Measurements from ENCODE around the gene TAB2.

Gene TAB2

DNA sequence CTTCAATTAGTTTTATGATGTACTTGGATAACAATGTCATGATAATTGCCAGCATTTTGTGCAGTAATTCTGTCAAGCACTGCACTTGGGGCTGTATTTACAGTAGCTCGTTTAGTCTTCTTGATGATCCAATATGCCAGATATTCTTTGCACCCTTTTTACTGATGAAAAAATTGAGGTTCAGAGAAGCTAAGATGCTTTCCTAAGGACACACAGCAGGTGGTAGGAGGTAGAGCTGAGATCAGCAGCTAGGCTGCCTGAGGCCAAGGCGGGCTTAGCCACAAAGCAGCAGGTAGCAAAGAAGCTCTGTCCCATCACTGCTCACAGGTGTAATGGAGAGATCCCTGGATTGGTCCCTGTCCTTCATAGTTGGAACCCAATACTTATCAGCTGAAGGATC lies 115.9 kb downstream of the TAB2 start:
- Histone ChIP-seq H3K4me3 (ENCODE audit: low read depth, low read length) (no peak overlapping the region), H3K4me1 (ENCODE audit: control insufficient read depth, insufficient read depth, low read length) (no peaks in the 10 kb centered on the region), H3K27me3 (ENCODE audit: control insufficient read depth, insufficient read depth, low read length) (no peaks in the 10 kb centered on the region), H3K9ac (ENCODE audit: low read length) (no peak overlapping the region), H3K27ac (ENCODE audit: low read depth, low read length) (no peak overlapping the region), H3K9me3 (ENCODE audit: control insufficient read depth, insufficient read depth, low read depth, low read length) (no peaks in the 10 kb centered on the region), H3K36me3 (ENCODE audit: control insufficient read depth, insufficient read depth, low read length) (no peaks in the 10 kb centered on the region)

DNA sequence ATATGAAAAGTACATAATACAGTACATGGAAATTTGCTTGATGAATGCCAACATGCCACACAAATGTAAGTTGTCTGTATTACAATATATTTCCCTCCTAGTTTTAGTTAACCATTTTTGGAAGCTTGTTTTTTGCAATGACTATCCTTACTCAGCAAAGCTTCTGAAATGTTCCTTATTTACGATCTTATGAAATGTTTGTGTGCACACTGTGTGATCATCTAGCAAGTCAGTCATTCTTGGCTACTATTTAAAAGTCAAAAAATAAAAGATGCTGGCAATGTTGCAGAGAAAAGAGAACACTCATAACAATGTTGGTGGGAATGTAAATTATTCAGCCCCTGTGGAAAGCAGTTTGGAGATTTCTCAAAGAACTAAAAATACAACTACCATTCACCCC lies 116.4 kb downstream of the TAB2 start:
- no peak overlapping the region for H3K9ac ChIP-seq (ENCODE audit: low read length)
- H3K36me3 ChIP-seq (ENCODE audit: control insufficient read depth, insufficient read depth, low read length), result no peaks in the 10 kb centered on the region
- H3K4me3 ChIP-seq (ENCODE audit: low read depth, low read length), result no peak overlapping the region
- H3K4me1 ChIP-seq (ENCODE audit: control insufficient read depth, insufficient read depth, low read length), result no peaks in the 10 kb centered on the region
- H3K9me3 ChIP-seq (ENCODE audit: control insufficient read depth, insufficient read depth, low read depth, low read length), result no peaks in the 10 kb centered on the region
- H3K27ac ChIP-seq (ENCODE audit: low read depth, low read length), result no peak overlapping the region
- no peaks in the 10 kb centered on the region for H3K27me3 ChIP-seq (ENCODE audit: control insufficient read depth, insufficient read depth, low read length)

DNA sequence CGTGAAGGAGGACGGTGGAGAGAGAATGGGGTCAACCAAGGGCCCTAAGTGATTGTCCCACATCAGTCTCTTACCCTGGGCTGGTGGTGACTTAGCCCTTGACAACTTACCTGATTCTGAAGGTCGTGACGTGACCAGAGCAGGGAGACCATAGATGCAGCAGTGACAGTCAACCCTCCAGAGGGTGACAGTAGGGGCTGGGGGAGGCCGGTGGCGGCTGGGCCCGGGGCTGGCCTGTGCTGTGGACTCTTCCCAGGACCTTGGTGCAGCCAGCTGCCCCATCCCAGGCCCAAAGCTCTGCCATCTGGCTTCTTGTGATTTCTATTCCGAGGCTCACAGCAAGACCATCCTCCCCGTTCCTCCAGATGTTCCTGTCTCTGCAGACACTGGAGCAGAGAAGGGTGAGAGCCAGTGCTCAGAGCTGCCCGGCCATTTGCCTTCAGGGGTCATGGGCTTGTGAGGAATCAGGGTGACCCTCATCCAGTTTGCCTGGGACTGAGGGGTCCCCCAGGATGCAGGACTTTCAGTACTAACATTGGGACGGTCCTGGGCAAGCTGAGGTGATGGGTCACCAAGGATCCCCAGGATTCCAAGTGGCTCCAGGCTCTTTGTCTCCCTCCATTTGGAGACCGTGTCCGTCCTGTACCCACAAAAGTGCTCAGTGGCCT lies 118.5 kb downstream of the TAB2 start:
- Histone ChIP-seq H3K9ac (ENCODE audit: low read length) (no peak overlapping the region), H3K27ac (ENCODE audit: low read depth, low read length) (no peak overlapping the region), H3K9me3 (ENCODE audit: control insufficient read depth, insufficient read depth, low read depth, low read length) (no peaks in the 10 kb centered on the region), H3K27me3 (ENCODE audit: control insufficient read depth, insufficient read depth, low read length) (no peaks in the 10 kb centered on the region), H3K4me1 (ENCODE audit: control insufficient read depth, insufficient read depth, low read length) (peaks cover 6% of the 10 kb centered on the region), H3K36me3 (ENCODE audit: control insufficient read depth, insufficient read depth, low read length) (no peaks in the 10 kb centered on the region), H3K4me3 (ENCODE audit: low read depth, low read length) (no peak overlapping the region)

DNA sequence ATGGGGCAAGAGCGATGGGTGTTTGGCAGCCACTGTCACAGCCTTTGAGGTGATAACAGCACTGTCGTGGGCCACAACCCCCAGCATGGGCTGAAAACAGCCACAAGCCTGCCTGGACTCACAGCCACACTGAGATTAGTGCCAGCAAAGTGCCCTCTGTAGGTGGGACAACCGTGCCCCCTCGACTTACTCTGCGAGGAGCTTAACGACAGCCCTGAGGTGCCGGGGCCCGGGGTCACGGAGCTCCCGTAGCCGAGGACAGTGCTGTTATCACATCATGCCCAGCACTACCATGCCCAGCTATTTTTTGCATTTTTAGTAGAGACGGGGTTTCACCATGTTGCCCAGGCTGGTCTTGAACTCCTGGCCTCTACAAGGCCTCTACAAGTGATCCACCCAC lies 119.1 kb downstream of the TAB2 start:
- Histone ChIP-seq H3K9me3 (ENCODE audit: control insufficient read depth, insufficient read depth, low read depth, low read length) (no peaks in the 10 kb centered on the region), H3K4me3 (ENCODE audit: low read depth, low read length) (no peak overlapping the region), H3K4me1 (ENCODE audit: control insufficient read depth, insufficient read depth, low read length) (peaks cover 6% of the 10 kb centered on the region), H3K9ac (ENCODE audit: low read length) (no peak overlapping the region), H3K27me3 (ENCODE audit: control insufficient read depth, insufficient read depth, low read length) (no peaks in the 10 kb centered on the region), H3K36me3 (ENCODE audit: control insufficient read depth, insufficient read depth, low read length) (no peaks in the 10 kb centered on the region), H3K27ac (ENCODE audit: low read depth, low read length) (no peak overlapping the region)

DNA sequence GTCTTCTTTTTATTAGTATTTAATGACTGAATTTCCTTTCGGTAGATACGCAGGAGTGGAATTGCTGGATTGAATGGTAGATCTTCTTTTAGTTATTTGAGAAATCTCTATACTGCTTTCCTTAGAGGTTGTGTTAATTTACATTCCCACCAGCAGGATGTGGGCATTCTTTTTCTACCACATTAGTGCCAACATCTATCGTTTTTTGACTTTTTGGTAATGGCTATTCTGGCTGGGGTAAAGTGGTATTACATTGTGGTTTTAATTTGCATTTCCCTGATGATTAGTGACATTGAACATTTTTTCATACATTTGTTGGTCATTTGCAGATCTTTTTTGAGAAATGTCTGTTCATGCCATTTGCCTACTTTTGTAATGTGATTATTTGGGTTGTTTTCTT lies 119.7 kb downstream of the TAB2 start:
- Histone ChIP-seq H3K27me3 (ENCODE audit: control insufficient read depth, insufficient read depth, low read length) (no peaks in the 10 kb centered on the region), H3K9ac (ENCODE audit: low read length) (no peak overlapping the region), H3K9me3 (ENCODE audit: control insufficient read depth, insufficient read depth, low read depth, low read length) (no peaks in the 10 kb centered on the region), H3K4me3 (ENCODE audit: low read depth, low read length) (no peak overlapping the region), H3K36me3 (ENCODE audit: control insufficient read depth, insufficient read depth, low read length) (no peaks in the 10 kb centered on the region), H3K4me1 (ENCODE audit: control insufficient read depth, insufficient read depth, low read length) (peaks cover 6% of the 10 kb centered on the region), H3K27ac (ENCODE audit: low read depth, low read length) (no peak overlapping the region)

DNA sequence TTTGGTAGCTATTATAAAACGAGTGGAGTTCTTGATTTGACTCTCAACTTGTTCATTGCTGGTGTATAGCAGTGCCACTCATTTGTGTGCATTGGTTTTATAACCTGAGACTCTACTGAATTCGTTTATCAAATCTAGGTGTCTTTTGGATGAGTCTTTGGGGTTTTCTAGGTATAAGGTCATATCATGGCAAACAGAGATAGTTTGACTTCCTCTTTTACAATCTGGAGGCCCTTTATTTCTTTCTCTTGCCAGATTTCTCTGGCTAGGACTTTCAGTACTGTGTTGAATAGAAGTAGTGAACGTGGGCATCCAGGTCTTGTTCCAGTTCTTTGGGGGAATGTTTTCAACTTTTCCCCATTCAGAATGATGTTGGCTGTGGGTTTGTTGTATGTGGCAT lies 121.3 kb downstream of the TAB2 start:
- H3K27ac ChIP-seq (ENCODE audit: low read depth, low read length), result no peak overlapping the region
- peaks cover 6% of the 10 kb centered on the region for H3K4me1 ChIP-seq (ENCODE audit: control insufficient read depth, insufficient read depth, low read length)
- no peaks in the 10 kb centered on the region for H3K9me3 ChIP-seq (ENCODE audit: control insufficient read depth, insufficient read depth, low read depth, low read length)
- no peak overlapping the region for H3K9ac ChIP-seq (ENCODE audit: low read length)
- no peaks in the 10 kb centered on the region for H3K36me3 ChIP-seq (ENCODE audit: control insufficient read depth, insufficient read depth, low read length)
- no peak overlapping the region for H3K4me3 ChIP-seq (ENCODE audit: low read depth, low read length)
- no peaks in the 10 kb centered on the region for H3K27me3 ChIP-seq (ENCODE audit: control insufficient read depth, insufficient read depth, low read length)

DNA sequence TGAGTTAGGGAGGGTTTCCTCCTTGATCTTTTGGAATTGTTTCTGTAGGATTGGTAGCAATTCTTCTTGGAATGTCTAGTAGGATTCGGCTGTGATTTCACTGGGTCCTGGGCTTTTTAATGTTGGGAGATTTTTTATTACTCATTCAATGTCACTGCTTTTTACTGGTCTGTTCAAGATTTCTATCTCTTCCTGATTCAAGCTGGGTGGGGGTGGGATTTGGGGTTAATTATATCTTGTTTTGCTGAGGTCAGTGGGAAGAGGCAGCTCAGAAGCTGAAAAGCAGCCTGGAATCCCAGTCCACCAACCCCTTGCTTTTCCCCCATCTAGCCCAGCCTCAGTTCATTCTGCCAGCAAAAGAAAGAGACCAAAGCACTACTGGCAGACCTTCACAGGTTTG lies 122.1 kb downstream of the TAB2 start:
- no peak overlapping the region for H3K9ac ChIP-seq (ENCODE audit: low read length)
- H3K9me3 ChIP-seq (ENCODE audit: control insufficient read depth, insufficient read depth, low read depth, low read length), result peaks cover 3% of the 10 kb centered on the region; the same call in 1 of the 2 replicates
- H3K36me3 ChIP-seq (ENCODE audit: control insufficient read depth, insufficient read depth, low read length), result no peaks in the 10 kb centered on the region
- no peak overlapping the region for H3K4me3 ChIP-seq (ENCODE audit: low read depth, low read length)
- peaks cover 6% of the 10 kb centered on the region for H3K4me1 ChIP-seq (ENCODE audit: control insufficient read depth, insufficient read depth, low read length)
- no peaks in the 10 kb centered on the region for H3K27me3 ChIP-seq (ENCODE audit: control insufficient read depth, insufficient read depth, low read length)
- H3K27ac ChIP-seq (ENCODE audit: low read depth, low read length), result no peak overlapping the region

DNA sequence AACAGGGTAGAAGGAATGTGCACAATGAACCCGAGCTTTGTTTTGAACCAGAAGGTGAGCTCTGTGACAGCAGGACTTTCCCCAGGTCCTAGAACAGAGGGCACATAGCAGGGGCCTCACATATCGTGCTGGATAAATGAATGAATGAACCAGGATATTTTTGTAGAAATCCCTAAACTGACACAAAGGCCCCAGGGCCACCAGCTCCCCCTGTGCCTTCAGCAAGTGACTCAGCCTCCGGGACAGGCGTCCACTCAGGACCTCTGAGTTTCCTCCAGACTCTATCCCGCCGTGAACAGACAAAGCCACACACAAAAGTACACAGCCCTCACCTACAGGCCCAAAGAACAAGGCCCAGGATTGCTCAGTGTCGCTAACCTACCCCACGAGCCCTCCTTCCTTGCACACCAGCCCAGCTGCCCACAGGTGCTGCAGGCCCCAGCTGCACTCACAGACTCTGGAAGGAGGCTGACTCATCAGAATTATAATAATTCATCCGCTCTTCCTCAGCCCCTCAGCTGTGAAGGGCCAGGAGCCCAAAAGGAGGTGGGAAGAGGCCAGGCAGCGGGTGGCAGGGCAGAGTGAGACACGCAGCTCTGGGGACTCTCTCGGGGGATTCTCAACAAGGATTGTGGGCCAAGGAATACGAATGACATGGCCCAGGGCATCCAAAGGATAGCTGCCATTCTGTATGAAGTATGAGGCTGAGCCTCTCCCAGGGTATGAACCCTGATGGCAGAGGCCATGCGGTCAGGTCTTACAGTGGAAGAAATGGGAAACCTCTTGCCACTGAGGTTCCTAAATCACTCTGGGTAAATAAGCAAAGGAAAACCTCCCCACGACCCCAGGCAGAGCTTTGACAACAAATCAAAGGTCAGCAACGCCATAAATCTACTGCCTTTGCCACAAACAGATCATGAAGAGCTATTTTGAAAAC lies 123.5 kb downstream of the TAB2 start:
- no peaks in the 10 kb centered on the region for H3K36me3 ChIP-seq (ENCODE audit: control insufficient read depth, insufficient read depth, low read length)
- H3K9ac ChIP-seq (ENCODE audit: low read length), result no peak overlapping the region
- H3K9me3 ChIP-seq (ENCODE audit: control insufficient read depth, insufficient read depth, low read depth, low read length), result peaks cover 5% of the 10 kb centered on the region; the same call in 1 of the 2 replicates
- no peak overlapping the region for H3K27ac ChIP-seq (ENCODE audit: low read depth, low read length)
- peaks cover 6% of the 10 kb centered on the region for H3K4me1 ChIP-seq (ENCODE audit: control insufficient read depth, insufficient read depth, low read length)
- no peaks in the 10 kb centered on the region for H3K27me3 ChIP-seq (ENCODE audit: control insufficient read depth, insufficient read depth, low read length)
- no peak overlapping the region for H3K4me3 ChIP-seq (ENCODE audit: low read depth, low read length)

DNA sequence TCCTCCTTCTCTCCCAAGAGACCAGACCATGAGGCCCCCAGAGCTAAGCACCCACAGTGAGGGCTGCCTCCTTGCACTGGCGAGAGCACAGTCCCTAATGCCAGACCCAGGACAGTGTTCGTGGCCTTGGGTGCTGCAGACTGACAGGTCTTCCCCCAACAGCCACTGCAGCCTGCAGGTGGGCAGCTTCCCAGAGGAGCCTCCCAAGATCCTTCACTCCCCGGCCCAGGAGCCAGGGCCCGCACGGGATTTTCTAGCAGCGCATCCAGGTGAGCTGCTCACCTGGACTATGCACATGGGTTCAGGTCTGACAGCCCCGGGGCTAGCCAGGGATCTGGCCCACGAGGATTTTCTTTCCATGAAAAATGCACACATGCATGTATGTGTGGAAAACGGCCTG lies 124.2 kb downstream of the TAB2 start:
- Histone ChIP-seq H3K36me3 (ENCODE audit: control insufficient read depth, insufficient read depth, low read length) (no peaks in the 10 kb centered on the region), H3K27me3 (ENCODE audit: control insufficient read depth, insufficient read depth, low read length) (no peaks in the 10 kb centered on the region), H3K9me3 (ENCODE audit: control insufficient read depth, insufficient read depth, low read depth, low read length) (peaks cover 5% of the 10 kb centered on the region; the same call in 1 of the 2 replicates), H3K27ac (ENCODE audit: low read depth, low read length) (no peak overlapping the region), H3K4me3 (ENCODE audit: low read depth, low read length) (no peak overlapping the region), H3K4me1 (ENCODE audit: control insufficient read depth, insufficient read depth, low read length) (peaks cover 6% of the 10 kb centered on the region), H3K9ac (ENCODE audit: low read length) (no peak overlapping the region)

DNA sequence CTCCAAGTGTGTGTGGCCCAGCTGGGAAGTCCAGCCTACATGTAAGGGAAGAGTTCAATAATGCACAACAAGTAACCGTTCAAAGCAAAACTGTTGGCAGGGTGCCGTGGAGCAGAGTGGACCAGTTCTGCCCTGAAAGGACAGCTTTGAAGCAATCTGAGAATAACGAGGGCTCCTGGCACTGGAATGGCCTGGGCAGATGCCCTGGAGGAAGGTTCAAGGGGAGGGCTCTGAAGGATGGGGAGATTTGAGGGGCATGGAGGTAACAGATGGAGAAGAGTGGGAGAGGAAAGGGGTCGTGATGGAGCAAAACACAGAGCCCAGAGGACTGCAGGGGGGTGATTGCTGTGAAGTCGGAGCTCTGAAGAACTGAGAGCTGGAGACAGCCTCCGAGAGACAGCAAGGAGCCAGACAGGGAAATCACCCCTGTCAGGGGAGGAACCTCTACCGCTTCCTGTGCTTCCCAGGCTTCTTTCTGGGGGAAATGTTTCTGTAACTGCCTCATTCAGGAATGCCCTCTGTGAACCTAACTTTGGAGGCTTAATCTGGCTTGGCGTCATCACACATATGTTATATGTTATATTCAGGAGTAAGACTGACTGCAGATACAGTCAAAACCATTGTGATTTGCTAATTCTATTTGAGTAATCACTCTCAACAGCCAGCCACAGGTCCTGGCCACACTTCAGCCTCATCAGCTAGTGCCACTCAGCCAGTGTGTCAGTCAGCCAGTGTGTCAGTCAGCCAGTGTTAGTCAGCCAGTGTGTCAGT lies 126.1 kb downstream of the TAB2 start:
- Histone ChIP-seq H3K9ac (ENCODE audit: low read length) (no peak overlapping the region), H3K9me3 (ENCODE audit: control insufficient read depth, insufficient read depth, low read depth, low read length) (peaks cover 5% of the 10 kb centered on the region; the same call in 1 of the 2 replicates), H3K27ac (ENCODE audit: low read depth, low read length) (no peak overlapping the region), H3K36me3 (ENCODE audit: control insufficient read depth, insufficient read depth, low read length) (no peaks in the 10 kb centered on the region), H3K4me3 (ENCODE audit: low read depth, low read length) (no peak overlapping the region), H3K4me1 (ENCODE audit: control insufficient read depth, insufficient read depth, low read length) (peaks cover 6% of the 10 kb centered on the region), H3K27me3 (ENCODE audit: control insufficient read depth, insufficient read depth, low read length) (no peaks in the 10 kb centered on the region)
